COR-L47 (cell line): ENCODE measurements around the gene PLXNA4.

Experiments
- DNase-seq: peaks from one replicate; lab custom pipeline; 2025; lab: John Stamatoyannopoulos, UW

Gene PLXNA4

DNA sequence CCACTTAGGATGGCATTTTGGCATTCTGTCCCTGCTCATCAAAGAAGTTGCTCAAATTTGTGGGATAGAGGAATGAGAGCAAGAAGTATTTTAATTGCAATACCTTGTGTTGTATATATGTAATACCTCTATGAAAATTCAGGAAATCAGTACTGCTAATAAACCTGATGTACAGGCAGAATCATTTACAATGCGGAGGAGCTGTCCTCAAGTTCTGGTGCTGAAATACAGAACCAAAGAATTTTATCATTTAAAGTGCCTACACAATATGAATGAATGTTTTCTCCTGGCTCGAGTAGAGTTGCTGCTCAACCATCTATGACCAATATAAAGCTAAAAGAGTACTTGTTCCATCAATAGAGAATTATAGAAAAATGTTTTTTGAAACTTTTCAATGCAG is 305.8 kb downstream of the PLXNA4 start:
- no peak for DNase-seq

DNA sequence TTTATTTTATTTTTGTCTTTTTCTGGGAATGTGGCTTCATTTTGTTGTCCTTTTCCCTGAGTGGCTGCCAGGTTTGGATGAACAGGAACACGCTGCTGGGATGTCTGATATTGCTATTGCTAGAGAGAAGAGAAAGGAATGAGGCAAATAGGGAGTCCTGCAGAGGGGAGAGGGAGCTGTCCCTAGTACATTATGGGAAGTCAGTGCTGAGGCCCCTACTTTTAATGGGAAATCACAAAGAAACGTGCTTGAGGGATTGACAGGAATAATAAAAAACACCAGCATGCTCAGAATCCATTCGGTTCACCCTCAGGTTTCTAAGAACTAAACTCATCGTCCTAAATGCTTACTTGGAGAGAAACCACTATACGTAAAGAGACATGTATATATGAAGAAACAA is 306.6 kb downstream of the PLXNA4 start:
- DNase-seq: no peak

DNA sequence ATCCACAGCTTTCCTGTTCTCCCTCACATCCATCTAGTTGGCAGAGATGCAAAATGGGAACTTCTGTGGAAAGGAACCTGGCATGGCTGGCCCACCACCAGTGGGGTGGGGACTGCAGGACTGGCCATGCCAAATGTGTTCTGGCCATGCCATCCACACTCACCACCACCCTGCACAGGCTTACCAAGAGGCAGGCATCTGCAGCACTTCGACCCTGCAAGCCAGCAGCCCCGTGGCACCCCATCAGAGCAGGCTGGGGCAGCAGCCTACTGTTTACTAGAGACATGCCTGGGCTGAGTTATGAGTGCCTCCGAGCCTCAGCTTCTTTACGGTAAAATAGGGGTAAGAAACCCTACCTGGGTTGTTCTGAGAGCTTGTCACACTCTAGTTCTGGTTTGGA is 313.1 kb downstream of the PLXNA4 start:
- no peak for DNase-seq

DNA sequence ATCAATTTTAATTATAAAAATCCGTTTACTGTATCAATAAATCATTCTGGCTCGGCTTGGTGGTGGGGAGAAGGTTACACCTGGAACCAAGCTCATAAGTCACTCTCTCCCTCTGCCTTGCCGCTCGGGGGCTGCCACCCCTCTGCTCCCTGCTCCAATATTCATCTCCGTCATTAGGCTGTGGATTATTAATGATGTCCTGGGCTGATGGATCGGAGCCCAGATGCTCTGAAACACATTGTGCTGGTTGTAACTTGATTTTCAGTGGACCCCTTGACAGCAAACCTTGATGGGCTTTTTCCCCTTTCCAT is 314.2 kb downstream of the PLXNA4 start:
- no peak for DNase-seq

DNA sequence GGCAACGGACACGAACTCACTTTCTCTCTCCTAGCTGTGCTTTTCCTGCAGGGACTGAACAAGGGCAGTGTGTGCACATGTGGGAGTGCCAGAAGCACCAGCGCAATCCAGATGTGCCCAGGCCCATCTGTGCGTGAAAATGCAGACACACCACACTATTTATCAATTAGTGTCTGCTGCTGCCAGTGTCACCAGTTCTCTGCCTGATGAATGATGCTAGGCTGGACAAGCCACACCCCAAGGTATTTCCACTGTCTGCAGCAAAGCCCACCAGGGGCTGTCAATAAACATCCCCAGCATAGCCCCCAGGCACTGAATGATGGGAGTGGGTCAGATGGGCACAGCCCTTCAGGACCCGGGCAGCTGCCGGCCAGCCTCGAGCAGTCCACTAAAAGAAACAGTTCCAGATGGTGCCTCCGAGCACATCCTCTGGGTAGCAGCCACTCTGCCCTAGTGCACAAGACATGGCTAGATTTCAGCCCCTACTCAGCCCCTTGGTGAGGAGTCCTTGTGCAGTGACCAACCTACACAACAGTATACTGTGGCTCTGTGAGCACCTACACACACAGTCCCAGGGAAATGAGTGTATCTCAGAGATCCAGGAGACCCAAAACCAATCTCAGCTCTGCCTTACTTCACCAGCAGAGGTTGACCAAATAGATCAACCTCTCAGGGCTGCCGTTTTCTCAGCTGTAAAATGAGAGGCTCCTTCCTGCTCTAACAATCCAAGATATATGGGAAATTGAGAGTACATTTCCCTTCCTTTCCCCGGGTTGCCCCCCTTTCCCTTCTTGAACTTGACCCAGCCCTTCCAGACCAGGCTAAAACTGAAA is 314.7 kb downstream of the PLXNA4 start:
- DNase-seq: no peak

DNA sequence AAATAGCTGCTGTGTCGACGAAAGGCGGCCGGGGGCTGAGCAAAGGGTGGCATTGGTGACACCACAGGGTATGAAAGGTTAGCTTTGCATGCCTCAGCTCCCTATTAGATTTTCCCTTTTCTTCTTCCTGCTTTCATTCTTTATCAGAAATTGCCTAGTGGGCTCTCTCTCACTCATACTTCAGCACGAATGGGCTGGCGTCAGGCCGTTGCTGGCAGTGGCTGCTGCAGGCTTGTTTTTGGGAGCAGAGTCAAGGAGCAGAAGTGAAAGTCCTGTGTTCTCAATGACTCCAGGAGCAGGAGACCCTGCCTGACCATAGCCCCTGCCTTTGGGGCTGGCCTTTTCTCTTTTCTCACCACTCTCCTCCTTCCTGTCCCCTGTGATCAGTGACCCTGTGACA is 318.0 kb downstream of the PLXNA4 start:
- no peak for DNase-seq

DNA sequence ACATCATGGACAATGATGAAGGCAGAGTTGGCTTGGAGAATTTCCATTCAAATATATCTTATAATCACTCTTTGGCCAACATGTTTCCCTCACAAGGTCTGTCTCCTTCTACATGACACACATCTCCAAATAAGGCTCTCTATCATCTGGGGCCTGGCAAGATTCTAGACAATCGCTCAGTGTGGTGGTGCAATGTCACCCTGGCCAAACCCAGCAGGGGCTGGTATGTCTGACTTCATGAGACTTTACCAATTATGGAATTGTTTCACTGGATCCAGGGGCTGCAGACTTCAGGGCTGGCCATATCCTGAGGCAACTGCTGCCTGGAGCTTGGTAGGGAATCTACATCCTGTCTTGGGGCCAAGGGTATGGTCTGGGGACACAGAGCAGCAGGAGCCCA is 319.0 kb downstream of the PLXNA4 start:
- no peak for DNase-seq

DNA sequence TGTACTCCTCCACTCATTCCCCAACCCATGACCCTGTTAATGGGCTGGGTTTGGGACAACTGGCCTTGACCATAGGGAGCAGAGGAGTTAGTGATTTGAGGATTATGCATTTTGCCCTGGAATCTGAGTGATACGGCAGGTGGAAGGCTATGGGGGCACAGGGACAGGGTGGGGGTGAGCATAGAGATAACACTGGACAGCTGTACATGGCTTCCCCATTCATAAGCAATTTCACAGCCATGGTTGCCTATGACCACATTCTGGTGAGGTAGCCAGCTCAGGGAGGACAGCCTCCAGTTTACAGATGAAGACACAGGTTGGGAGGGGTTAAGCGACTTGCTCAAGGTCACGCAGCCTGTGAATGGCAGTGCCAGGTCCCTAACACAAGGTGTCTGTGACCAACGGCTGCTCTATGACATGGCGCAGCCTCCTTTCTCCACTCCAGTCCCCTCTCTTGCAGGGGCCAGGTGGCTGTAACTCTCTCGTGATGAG is 319.5 kb downstream of the PLXNA4 start:
- DNase-seq: no peak

DNA sequence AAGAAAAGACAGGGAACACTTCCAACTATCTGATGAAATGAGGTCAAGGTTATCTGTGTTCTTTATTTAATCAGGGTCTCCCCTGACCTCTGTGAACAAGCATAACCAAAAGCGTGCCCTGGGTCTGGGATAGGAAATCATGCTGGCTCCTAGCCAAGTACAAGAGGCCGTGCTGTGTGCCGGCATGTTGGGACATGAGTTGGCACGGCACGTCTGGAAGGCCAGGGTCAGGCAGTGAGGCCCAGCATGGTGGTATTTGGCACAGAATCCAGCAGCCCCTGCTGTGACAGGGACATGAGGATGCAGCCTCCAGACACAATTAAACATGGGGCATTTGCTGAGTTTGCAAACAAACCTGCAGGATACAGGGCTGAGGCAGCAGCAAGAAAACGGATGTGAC is 320.4 kb downstream of the PLXNA4 start:
- peak; percentile 79 for DNase-seq

DNA sequence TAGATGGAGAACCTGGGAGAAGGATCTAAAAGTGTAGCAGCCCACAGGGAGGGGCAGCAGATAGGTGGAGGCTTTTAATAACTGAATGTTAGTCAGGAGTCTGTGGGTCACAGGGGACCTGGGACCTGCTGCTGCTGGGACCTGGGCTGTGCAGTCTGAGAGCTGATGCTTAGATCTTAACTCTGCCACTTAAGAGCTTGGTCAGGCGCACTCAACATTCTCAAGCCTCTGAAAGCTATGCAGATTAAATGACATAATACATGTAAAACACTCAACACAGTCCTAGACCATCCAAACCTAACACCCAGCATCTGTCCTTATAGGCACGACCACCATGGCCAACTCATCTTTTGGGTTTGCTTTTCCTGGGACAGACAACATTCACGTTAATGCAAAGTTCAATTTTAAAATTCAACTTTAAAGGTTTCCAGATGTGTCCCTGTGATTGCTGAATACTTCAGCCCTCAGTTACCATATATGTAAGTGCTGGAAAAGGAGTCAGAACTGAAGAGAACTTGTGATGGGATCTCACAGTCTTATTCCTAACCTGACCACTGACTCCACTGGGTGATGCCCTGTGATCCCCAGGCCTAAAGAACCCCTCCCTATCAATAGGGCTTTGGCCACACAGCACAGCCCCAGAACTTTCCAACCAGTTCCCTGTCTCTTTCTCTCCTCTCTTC is 321.0 kb downstream of the PLXNA4 start:
- DNase-seq: no peak

DNA sequence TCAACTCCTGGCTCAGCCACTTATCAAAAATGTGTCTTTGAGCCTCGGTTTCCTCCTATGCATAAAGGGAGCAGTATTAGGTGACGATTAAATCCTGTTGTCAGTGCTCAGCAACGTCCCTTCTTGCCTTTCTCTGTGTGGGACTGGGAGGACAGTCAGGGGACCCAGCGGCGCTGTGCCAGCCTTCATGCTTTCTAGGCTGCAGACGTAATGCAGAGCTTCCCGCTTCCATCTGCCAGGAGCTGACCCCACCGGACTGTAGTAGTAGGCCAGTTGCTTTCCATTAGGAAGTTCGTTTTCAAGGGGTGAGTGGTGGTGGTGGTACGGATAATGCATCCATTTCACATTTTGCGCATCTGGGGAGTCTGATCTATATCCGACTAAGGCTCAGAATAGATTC is 321.8 kb downstream of the PLXNA4 start:
- DNase-seq: no peak

DNA sequence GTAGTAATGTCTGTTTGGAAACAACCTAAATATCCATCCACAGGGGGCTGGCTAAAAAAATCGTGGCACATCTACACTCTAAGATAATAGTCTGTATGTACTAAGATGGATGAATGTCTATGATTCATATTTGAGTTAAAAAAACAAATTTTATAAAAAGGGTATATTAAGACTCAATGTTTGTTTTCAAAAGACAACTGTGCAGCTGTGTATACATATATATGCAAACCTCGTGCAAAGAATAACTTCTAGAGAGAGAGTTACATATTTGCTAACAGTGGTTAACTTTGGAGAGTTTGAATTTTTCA is 323.5 kb downstream of the PLXNA4 start:
- DNase-seq: no peak

DNA sequence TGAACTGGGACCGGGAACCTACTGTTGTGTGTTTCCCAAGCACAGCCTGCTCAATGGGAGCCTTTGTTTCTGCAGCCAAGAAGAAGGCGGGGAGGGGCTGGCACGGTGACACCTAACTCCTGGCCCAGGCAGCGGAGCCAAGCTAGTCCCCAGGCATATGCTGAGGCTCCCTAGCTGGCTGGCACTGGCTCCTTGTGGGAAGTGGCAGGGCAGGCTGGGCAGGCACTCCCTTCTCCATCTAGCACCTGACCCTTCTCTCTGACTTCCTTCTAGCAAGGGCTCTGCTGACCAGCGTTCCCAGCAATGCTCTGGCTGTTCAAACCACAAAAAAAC is 325.0 kb downstream of the PLXNA4 start:
- DNase-seq: peak; percentile 32

DNA sequence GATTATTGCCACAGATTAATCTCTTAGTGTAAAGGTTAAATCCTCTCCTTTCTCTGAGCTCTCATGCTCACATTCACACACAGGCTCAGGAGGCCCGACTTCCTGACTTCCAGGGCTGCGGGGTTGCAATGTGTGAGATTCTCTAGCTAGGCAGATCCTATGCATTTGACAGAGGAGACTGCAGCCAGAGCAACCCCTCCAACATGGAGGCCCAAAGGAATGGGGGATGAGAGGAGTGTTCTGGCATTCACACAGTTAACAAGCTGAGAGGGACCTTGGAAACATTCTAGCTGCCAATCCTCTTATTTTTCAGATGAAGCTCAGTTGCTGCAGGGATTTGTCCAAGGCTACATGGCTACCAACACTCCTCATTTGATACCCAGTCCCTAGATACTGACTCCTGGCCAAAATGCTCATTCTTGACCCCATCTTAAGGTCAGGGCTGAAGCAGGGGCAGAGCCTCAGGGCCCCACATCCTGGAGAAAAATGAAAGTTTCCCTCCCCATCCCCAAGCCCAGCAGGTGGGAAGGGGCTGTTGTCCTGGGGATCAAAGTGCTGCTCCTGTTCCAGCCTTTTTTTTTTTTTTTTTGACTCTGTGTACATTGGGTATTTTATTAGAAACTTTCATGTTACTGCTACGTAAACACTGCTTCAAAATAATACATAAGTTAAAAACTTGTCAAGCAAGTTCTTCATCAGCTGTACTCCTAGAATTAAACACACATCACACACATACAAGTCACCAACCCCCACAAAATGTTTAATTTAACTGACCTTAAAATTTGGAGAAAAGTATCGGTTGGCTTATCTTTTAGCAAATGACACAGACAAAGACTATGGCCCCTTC is 325.6 kb downstream of the PLXNA4 start:
- DNase-seq: no peak

DNA sequence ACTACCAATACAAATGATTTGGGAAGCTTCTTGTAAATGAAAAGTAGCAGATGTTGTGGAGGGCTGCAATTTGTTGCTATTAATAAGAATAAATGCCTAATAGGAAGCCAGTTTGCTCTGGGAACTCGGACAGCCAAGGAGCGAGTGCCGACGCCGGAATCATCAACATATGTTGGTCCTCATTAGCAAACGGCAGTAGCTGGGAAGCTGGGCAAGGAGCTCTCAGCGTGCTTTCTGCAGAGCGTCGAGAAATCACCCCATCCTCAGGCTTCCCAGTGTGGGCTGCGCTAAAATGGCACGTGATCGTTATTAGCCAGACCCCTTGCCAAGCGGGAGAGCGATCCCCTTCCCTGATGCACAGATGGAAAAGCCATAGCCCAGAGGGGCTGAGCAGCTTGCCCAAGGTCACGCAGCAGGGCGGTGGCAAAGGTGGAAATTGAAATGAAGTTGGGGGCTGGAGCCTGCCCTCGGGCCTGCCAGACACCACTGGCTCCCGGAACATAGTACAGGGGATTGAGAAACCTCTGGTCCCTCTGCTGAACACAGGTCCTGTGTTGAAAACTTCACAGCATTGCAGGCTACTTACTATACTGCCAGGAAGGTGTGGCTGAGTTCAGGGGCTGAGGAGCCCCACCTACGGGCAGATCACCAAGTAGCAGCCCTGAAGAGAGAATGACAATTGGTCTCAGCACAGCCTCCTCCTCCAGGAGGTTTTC is 326.9 kb downstream of the PLXNA4 start:
- DNase-seq: no peak

DNA sequence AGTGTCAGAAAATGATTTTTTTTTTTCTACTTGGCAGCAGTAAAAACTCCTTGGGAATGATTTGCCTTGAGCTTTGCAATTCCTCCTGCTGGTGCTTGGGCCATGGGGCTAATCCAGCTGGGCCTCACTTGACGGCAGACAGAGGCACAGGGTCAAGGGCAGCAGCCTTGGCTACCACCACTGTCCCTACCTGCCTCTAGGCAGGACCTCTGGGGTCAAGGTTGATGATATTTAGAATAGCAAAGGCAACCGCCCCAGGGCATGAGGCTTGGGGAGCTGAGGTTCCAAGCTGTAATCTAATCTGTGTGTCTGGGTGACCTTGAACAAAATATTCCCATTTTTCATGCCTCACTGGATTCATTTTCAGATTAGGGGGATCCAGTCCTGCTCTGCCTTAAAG is 327.4 kb downstream of the PLXNA4 start:
- DNase-seq: no peak

DNA sequence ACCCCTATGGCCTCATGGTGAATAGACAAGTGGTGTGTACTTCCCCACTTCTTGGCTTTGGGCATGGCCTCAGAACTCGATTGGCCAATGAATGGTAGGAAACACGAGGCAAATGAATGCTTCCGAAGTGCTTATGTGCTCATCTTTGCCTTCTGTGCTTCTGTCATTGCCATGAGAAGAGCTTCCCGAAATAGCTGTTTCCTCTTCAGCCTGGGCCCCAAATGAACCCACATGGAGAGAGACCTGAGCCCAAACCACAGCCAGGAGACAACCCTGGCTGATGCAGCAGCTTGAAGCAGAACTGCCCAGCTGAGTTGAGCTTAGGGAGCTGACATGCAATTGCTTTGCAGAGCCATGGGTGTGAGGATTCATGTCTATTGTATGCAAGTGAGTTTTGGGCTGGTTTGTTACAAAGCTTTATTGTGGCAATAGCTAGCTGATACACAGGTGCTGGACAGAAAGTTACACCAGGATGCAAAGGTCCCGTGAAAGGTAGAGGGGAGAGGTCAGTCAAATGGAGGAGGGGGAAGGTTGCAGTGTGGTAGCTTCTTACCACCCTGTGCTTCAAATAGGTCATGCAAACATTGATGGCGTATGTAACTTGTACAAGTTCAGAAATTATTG is 328.2 kb downstream of the PLXNA4 start:
- DNase-seq: no peak

DNA sequence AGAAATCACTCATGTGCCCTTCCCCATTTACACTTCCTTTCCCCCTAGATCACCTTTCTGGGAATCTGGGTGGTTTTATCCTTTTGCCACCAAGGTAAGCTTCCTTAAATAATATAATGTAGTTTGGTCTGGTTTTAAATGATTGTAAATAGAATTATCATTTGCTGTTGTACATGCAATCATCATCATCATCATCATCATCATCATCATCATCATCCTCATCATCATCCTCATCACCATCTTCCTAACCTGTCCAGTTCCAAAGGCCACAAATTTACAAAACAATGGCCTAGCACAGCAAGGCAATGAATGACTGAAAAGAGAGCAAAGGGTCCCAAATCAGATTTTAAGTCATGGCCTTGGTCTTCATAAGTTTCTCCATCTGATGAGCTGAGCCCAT is 329.7 kb downstream of the PLXNA4 start:
- DNase-seq: no peak

DNA sequence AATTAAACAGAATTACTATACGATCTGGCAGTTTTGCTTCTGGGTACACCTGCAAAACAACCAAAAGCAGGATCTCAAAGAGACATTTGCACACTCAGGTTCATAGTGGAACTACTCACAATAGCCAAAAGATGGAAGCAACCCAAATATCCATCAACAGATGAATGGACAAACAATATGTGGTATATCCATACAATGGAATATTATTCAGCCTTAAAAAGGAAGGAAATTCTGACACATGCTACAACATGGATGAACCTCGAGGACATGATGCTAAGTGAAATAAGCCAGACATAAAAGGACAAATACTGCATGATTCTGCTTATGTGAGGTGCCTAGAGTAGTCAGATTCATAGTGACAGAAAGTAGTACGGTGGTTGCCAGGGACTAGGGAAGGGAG is 330.7 kb downstream of the PLXNA4 start:
- no peak for DNase-seq

DNA sequence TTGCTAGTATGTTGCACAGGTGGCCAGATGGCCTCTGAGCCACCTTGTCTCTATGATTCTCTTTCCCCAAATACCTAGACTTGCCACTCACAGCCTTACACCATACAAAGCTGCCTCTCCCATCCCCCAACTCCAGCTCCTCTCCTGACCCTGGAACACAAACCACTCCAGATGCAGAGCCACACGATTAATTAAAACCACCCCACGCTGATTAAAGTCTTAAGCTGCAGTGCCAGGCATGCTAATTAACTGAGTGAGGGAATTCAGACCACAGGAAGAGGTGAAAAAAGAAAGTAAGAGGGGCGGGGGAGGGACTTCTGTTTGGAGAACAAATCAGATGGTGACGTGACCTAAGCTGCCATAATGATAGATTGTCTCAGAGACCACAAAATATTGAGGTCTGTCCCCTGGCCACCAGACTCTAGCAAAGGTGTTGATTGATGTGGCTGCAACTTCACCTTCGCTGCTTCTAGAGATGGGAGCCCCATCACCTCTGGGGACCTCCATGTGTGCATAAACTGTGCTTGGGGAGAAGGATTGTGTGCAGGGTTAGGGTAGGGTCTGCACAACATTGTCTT is 331.3 kb downstream of the PLXNA4 start:
- DNase-seq: no peak

DNA sequence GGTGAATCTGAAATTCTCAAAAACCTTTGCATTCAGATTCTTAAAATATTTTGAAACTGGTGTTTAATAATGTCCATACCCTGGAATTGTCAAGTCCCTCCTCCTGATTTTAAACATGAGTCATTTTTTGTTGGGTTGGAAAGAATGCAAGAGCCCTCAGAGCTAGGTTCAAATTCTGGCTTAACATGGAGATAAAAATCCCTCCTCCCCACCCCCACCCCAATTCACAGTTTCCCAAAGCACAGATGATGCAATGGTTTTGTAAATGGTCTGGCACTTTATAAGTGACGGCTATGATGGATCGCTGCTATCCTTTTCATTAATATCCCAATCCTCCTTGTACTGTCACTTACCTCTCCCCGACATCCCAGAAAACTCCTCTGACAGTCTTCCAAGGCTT is 332.8 kb downstream of the PLXNA4 start:
- no peak for DNase-seq

DNA sequence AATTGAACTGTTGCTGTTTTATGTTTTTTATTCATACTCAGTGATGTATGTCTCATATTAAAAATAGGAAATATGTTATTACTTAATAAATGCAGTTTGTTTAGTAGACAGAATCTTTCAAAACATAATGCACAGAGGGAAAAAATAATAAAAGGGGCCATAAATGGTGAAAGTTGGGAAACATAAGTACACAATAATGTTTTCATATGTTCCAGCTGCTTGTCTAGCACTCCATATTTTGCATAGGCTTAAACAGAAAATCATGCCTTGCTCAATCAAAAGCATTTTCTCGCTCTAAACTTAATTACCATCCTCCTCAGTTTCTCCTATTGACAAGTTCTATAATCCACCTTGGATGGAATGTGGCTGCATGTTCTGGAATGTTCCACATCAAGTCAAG is 333.2 kb downstream of the PLXNA4 start:
- no peak for DNase-seq
